HUDEP-2 (cell line): Measurements from ENCODE around the gene NRAP.

ENCODE experiments used
- DNase-seq, 76 experiments: peaks; one replicate each; lab custom pipeline; 2025; ENCODE audit not compliant: unreplicated experiment in 76 of 76; lab: John Stamatoyannopoulos, UW

The NRAP gene

DNA sequence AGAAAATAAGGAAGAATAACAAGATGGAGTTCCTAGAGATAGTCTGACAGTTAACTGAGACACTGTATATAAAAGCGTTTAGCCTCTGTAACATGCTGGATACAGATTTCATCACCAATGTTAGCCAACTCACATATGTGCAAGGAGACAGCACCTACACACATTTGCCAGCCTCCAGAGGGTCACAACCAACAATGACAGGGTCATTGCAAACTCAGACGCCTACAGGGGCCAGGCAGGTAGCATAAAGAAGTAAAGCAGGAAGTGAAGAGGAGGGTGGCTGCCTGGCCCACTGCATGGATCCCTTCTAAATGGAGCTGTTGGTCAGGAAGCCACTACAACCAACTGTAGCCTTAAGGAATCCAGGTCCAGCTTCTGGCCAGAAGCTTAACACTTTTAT is 50.4 kb downstream of the NRAP start:
- DNase-seq, result no peak

DNA sequence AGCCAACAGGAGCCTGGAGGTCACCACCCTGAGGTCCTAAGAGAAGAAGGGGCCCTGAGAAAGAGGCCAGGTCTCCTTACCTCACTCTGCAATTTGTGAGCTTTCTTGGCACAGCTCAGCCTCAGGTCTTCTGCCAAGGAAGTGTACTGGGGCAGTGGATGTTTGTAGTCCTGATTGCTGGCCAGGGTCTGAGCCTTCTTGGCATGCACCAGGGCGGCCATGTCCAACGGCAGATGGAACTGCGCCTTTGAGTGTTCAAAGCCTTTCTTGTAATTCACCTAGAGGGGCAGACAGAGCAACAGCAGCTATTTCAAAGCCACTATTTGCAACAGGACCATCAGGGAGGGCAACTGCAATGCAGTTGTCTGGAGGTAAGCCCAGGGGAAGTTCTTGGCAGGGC is 51.7 kb downstream of the NRAP start:
- no peak for DNase-seq

DNA sequence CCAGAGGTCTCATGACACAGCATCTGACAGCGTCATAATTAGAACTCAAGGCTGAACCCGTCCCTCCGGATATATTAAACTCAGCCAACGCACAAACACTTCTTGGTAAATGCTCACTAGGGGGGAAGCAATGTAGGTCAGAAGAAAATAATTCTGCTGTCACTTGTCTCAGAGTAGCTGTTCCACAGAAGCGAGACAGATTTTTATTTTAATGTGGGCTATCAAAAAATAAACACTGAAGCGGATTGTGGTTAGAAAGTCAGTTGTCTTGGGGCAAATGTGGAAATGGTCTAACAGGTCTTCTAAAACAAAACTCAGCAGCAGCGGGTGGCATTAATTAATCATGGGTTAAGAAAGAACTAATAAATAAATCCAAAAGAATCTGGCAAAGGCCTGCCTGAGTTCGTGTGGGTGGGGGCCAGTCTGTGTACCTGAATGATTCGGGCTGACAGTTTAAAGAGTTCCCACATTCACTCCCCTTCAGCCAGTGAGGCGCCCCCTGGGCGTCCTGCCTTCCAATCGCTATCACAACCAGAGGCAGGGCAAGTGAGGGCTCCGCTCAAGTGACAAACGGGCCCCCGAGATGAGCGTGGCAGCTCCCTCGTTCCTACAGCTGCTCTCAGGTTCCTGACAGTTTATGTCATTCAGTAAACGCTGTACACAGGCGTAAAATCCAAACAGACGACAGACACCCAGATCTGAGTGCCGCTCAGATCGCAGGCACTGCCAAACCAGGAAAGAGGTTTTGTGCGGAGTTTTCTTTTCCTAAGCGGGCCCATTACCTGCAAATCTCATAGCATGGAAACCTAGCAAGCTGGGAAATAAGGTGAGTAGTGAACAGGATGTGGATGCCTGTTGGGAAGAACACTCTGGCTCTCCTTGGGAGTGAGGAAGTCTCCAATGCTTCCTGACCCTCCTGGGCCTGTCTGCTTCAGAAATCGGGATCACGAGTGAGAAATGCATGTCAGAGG is 52.9 kb downstream of the NRAP start:
- DNase-seq, result no peak

DNA sequence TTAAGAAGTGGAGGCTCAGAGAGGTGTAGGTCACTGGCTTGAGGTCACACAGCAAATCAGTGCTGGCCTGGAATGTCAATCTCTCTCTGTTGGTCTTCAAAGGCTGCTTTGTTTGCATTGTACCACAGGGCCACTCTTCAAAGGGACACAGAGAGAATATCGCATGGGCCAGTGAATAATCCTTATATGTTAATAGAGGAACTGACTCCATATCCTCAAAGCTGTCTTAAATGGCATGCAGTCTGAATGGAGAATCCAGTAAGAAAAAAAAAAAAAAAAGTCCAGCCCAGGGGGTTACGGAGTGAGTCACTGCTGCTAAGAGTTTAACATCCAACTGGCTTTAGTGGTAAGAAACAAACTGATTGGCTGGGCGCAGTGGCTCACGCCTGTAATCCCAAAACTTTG is 54.1 kb downstream of the NRAP start:
- DNase-seq, result no peak

DNA sequence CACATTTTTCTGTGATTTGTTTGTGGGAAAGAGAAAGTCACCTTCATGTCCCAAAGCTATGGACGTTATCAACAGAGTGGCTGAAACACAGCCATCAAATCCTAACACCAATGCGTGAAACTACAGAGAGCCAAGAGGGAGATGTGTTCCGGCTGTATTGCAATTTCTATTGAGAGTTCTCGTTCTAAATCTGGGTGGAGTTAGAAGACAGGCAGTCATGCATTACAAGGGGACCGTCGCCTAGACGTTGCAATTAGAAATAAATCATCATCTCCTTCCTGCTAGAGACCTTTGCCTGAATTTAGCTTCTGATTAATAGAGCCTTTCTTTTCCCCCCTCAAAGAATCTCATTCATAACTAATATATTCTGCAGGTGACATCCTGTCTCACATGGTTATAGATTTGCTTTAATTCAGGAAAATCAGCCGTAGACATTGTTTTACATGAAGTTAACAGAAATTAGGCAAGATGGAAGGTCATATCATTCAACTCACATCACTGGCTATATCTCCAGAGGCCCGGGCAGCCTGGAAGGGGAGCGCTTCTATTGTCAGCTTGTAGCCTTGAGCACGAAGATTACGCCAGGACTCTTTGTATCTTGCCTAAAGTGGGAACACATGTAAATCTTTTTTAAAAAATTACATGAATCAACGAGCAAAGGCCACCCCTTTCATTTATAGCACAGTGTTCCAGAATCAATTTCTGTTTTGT is 58.4 kb downstream of the NRAP start:
- no peak for DNase-seq

DNA sequence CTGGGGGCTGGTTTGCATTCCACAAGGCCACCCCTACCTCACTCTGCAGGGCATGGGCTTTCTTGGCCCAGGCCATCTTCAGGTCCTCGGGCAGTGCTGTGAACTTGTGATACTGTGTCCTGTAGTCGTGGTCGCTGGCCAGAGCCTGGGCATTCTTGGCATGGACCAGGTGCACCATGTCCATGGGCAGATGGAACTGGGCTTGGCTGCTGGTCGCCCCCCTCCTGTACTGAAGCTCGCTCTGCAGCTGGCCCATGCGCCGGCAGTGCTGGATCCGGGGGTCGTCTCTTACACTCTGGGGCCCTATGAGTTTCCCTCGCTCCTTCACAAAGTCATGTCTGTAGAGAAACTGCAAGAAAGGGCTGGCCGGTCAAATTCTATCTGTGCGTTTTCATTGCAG is 59.3 kb downstream of the NRAP start:
- DNase-seq, result no peak

DNA sequence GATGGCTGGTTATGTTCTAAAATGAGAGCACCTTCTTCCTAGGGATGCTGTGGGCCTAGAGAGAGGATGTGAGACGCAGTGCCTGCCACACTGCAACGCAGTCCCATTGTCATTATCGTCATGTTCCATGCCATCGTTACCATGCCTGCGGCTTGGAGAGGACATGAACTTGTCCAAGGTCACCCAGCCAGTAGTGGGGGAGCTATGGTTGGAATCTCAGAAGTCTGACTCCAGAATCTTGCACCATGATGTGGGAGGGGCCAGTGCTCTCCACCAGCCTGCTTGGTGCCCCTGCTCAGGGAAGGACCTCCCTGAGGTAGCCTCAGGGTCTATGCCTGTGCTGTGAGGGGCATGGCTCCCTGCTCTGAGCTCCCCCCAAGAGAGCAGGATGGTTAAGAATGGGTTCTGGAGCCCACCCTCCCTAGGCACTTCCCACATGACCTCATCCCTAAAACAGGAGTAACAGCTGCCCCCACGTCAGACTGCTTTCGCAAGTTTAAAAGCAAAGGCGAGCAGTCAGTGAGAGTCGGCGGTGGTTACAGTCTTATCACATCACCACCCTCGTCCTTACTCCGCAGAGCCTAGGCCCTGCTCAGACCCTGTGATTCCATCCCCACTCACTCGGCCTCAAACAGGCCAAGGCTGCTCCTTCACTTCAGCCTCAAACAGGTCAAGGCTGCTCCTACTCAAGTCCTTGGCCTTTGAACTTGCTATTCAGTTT is 60.6 kb downstream of the NRAP start:
- DNase-seq, result no peak

DNA sequence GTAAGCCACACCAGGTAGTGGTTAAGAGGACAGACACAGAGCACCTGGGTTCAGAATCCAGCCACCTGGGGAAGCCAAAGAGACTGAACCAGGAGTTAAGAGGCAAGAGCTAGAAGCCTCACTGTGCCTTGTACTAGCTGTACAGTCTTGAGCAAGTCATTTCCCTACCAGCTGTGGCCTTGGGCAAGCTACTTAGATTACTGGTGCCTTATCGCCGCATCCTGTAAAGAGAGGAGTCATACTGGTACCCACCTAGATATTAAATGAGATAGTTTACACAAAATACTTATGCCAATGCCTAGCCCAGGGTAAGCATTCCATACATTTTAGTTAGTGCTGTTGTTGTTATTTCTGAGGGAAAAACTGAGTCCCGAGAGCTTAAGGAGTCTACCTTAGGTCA is 63.3 kb downstream of the NRAP start:
- DNase-seq, result no peak

DNA sequence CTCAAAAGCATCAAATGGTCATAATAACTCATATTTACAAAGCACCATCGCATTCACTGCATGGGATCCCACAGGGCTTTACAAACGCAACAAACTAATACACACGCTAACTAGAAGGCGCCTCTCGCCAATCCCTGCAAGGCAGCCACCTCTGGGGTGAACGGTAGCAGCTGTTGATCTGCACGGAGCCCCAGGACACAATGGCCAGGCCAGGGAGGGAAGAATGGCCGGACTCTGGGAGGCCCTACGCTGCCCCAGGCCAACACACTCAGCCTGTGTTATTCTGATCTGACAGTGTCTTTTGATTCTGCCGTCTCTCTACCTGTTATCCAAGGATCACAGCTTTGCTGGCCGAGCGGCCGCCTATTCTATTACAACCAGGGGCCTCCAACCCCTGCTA is 69.2 kb downstream of the NRAP start:
- no peak for DNase-seq

DNA sequence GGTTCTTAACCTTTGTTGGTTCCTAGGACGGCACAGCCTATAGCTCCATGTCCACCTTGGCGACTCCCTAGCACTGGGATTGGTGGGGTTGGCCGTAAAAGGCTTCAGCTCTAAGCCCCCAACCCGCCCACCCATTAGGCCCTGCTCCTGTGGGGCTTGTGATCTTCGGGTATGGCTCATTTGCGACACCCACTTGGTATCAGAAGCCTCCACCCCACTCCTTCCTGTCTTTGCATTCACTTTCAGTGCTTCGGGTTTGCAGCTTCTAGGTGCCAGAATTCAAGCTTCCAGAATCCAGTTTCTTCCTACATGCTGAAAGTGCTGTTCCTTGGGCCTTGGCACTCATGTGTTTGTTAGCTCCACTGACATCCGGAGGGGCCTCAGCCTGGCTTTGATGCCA is 71.5 kb downstream of the NRAP start:
- DNase-seq, result no peak

DNA sequence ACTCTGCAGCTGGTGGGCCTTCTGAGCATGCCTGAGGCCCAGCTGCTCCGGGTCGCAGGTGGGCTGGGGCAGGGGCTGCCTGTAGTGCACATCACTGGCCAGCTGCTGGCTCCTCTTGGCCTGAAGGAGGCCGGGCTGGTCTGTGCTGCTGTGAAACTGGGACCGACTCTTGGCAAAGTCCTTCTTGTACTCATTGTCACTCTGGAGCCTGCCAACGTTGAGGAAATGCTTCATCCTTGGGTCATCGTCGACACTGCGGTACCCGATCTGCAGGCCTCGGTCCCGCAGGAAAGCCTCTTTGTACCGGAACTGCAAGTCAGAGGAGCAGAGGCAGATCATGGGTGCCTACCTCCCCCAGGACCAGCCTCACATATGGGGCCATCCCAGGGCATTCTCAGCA is 73.3 kb downstream of the NRAP start:
- no peak for DNase-seq

DNA sequence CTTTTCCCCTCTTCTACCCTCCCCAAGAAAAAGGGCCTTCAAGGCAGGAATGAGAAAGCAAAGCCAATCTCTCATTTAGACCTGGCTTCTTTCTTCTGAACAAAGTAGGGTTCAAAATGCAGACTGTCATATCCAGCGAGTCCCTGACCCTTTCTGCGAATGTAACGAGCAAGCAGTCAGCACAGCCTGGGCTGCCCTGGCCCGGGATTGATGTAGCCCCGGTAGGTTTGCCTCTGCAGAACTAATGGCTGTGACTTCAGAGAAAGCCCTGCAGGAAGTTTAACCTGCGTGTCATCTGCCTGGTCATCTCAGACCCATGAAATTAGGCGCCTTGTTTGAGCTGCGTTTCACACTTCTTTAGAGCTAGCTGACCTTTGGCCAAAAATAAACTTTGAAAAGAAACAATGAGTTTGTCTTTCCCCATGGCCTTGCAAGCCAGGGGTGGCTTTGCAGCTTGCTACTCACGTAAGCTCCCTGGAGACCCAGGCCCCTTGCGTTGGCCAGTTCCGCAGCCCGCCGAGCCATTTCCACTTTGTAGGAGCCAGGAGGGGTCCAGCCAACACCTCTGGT is 74.6 kb downstream of the NRAP start:
- DNase-seq, result no peak

DNA sequence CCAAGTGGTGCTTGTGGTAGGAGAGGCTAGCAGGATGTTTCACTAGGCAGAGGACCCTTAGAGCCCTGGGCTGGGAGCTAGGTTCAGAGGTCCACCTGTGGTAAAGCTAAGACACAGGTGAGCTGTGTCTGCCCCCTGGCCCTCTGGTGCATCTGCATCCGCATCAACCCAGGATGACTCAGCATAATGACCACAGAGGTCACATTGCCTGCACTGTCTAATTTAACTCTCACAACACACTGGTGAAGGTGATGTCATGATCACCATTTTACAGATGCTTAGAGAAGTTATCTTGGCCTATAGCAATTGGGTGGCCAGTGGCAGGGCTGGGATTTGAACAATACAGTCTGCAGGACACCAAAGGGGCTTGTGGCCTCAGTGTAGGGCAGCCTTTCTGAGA is 77.9 kb downstream of the NRAP start:
- DNase-seq, result no peak

DNA sequence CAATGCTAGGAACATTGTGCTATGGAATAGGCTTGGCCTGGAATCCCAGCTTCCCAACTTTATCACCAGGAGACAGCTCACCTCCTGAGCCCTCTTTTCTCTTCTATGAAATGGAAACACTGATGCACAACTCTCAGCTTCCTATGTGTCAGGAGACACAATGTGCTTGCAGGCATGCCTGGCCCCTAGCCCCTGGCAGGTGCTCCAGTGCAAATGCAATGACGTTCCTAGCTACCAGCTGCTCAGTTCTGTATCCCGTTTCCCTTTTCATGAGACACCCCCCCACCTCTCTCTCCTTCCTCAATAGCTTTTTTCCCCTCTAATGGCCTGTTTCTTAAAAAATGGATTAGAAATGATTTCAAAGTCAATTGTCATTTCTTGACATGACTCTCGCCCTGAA is 80.3 kb downstream of the NRAP start:
- DNase-seq, result no peak

DNA sequence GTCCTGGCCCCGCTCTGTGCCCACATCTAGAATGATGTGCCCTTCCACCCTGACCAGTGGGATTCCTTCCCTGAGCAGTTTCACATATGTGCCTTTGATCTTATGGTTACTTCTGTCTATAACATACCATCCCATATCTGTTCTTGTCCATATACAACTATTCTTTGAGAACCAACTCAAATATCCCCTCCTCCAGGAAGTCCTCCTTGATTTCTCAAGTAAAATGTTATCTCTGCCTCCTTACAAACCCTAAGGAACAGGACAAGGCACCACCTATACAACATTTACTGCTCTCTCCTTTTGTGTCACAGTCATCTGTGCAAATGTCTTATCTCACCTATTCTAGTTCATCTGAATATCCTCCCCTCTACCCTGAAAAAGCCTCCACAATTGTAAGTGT is 82.7 kb downstream of the NRAP start:
- no peak for DNase-seq

DNA sequence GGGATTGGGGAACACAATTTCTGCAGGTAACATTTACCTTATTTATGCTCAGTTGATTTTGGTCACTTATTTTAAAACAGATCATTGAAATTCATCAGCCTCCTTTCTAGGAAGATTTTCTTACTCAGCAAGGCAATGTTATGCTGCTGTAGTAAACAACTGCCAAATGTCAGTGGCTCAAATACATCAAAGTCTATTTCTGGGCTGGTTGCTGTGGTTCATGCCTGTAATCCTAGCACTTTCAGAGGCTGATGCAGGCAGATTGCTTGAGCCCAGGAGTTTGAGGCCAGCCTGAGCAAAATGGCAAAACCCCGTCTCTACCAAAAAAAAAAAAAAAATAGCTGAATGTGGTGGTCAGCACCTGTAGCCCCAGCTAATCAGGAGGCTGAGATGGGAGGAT is 85.1 kb downstream of the NRAP start:
- DNase-seq, result no peak

DNA sequence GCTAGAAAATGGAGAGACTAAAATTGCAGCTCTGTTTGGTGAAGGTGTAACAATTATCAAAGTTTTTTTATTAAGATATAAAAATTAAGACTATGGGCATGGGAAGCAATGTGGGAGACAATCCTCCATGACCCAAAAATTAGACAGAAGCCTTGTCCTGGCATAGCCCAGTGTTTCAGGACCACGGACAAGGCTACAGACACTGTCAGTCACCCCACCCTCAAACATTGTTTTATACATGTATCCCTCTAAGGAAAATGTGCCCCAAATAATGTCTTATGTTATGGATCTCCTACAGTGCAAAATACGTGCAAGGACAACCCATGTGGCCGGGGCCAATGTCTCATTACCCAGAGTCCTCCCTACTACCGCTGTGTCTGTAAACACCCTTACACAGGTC is 87.0 kb downstream of the NRAP start:
- peak in 11 of 76 experiments; percentile 1 to 21 (median 6) for DNase-seq

DNA sequence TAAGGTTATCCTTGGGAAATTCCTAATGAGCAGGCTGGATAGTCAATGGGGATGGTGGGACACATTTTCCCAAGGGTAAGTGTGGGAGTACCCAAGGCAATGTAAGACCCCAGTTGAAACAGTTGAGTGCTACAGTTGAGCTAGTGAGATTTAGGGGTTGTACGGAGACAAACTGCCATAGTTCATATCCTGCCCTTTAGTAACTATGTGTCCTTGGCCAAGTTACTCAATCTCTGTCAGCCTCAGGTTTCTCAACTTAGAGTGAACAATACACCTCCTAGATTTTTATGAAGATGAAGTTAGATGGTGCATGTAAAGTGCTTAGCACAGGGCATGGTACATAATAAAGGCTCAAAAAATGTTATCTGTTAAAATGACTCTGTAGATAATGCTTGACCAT is 90.5 kb downstream of the NRAP start:
- no peak for DNase-seq

DNA sequence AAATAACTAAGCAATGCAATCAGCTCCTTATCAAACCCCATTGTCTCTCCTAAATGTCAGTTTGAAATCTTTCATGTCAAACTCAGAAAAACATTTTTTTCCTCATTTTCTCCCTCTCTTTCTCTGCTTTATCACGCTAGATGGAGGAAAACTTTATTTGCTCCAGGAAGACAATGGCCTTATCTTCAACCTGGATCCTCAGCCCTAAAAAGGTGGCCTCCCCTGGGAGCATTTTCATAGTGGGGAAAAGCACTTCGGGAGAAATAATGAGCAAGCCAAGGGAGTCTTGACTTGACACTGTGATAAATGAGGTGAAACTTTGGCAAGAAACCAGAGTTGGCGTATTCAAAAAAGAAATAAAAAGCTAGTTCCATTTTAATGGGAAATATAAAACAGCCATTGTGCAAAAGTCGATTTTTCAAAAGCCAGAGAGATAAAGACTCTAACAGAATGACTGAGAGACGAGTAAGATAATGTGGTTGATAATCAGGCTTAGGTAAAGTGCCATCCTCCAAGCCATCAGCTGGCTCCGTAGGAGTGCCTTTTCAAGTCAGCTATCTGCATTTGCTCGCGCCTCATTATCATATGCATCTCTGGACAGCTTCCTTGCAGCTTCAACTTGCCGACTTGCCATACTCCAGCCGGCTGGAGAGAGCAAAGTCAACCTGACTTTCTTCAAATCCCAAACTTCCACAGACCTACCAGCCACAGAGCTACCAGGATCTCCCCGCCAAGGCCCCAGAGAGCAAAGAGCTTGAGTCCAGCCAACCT is 91.1 kb downstream of the NRAP start:
- DNase-seq, result no peak

DNA sequence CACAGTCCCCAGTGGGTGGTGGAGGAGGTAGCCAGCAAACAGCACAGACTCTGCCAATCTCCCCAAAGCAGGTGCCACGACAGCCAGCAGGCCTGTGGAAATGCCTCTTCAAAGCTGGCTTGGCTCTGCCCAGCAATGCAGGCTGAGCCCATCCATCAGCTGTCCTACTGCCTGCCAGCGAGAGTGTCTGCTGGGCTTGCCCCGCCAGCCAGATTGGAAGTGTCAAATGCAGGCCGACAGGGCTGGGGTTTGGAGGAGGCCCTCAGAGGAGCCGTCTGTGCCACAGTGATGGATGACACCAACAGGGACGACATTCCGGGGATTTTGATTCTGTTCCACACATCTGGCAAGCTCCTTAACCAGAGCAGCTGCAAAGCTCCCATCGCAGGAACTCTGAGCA is 94.3 kb downstream of the NRAP start:
- no peak for DNase-seq
